Natural killer cell (primary cell): ENCODE results near the gene NEO1. TPM values are rescaled to one million over a fixed set of nuclear protein-coding genes. Genes with fewer than 3 reads are reported as not detected.

Source experiments
- ATAC-seq, 3 donors: fragments of 150-1000 bp in 2 of 3; fragments of 200-7000 bp in 1 of 3; cut with Tn5 transposase; 1 replicate in 1 of 3; 2 replicates in 2 of 3; pipeline ENCODE4 v1.10.0; 2021; ENCODE audit warnings: mild to moderate bottlenecking in 2 of 3, moderate library complexity in 2 of 3
- DNase-seq, 2 donors: peaks; one replicate each; pipeline versions ENCODE4 v3.0.0 to v3.0.0-alpha.2; 2013 to 2021; ENCODE audit warnings: mixed read lengths in 1 of 2
- H3K27ac ChIP-seq: one replicate; pipeline ENCODE4 v1.5.1; 2013; ENCODE audit warnings: mild to moderate bottlenecking, low read length
- H3K27me3 ChIP-seq: one replicate; pipeline ENCODE4 v1.6.1; 2013; ENCODE audit warnings: low read length; ENCODE audit not compliant: control insufficient read depth, insufficient read depth
- H3K36me3 ChIP-seq: one replicate; pipeline ENCODE4 v1.6.1; 2013; ENCODE audit warnings: low read length; ENCODE audit not compliant: control insufficient read depth, insufficient read depth
- H3K4me1 ChIP-seq: one replicate; pipeline ENCODE4 v1.6.1; 2013; ENCODE audit warnings: low read length; ENCODE audit not compliant: control insufficient read depth, insufficient read depth
- H3K4me3 ChIP-seq: one replicate; pipeline ENCODE4 v1.5.1; 2013; ENCODE audit warnings: low read length
- H3K9me3 ChIP-seq: one replicate; pipeline ENCODE4 v1.6.1; 2013; ENCODE audit warnings: low read length; ENCODE audit not compliant: control insufficient read depth, insufficient read depth
- H3K27ac Mint-ChIP-seq, 2 donors: one replicate each; pipeline ENCODE4 v1.8.0; 2022; ENCODE audit warnings: mild to moderate bottlenecking in 2 of 2, mixed read lengths in 2 of 2, moderate library complexity in 1 of 2
- H3K27me3 Mint-ChIP-seq, 2 donors: one replicate each; pipeline ENCODE4 v1.8.0; 2022; ENCODE audit warnings: low read depth in 2 of 2, mixed read lengths in 2 of 2
- H3K36me3 Mint-ChIP-seq: one replicate; pipeline ENCODE4 v1.8.0; 2022; ENCODE audit warnings: mixed read lengths
- H3K4me1 Mint-ChIP-seq, 2 donors: one replicate each; pipeline ENCODE4 v1.8.0; 2022; ENCODE audit warnings: mixed read lengths in 2 of 2
- H3K4me3 Mint-ChIP-seq: one replicate; pipeline ENCODE4 v1.8.0; 2022; ENCODE audit warnings: mild to moderate bottlenecking, moderate library complexity, mixed read lengths
- H3K9me3 Mint-ChIP-seq, 2 donors: one replicate each; pipeline ENCODE4 v1.8.0; 2022; ENCODE audit warnings: mixed read lengths in 2 of 2
- CTCF ChIP-seq: fragments of 200-600 bp; IDR thresholded peaks from one replicate; pipeline ENCODE4 v1.8.0; 2022; ENCODE audit warnings: antibody characterized with exemption
- WGBS: methylation state at CpG from one replicate; pipeline ENCODE4 v1.1.7; 2013; ENCODE audit warnings: missing lambda C conversion rate; ENCODE audit not compliant: insufficient coverage; 5-methylcytosine and 5-hydroxymethylcytosine counted together
- intact Hi-C: fragments of 100-400 bp; cut with micrococcal nuclease; formaldehyde crosslinking; loops from one replicate; pipeline ENCODE4 v1.14.2; 2022
- total RNA-seq, 4 donors: library from RNA; stranded (reverse); fragments of 120-200 nt in 1 of 4; gene quantifications; one replicate each; pipeline versions ENCODE4 v1.2.3 to v1.2.4, GENCODE V29; 2013 to 2022

Gene NEO1
- total RNA-seq, 3 donors from 2014 or later (not counting 1 experiment from before 2014, with no cell fraction given) = 16.3 to 19.0 (median 17.4) TPM

GRCh38 chr15:73340502-73341192, 288.4 kb downstream of the NEO1 start:
- no peaks in the 10 kb centered on the region for H3K27me3 ChIP-seq
- no peaks in the 10 kb centered on the region for H3K9me3 ChIP-seq
- H3K27ac ChIP-seq = no peak overlapping the region
- DNase-seq = no peak
- no peak overlapping the region for H3K27ac Mint-ChIP-seq
- no peak overlapping the region for H3K4me3 Mint-ChIP-seq
- no peak for TF ChIP-seq CTCF
- H3K4me3 ChIP-seq = no peak overlapping the region
- no peaks in the 10 kb centered on the region for H3K4me1 ChIP-seq
- no peaks in the 10 kb centered on the region for H3K36me3 ChIP-seq
- no peaks in the 10 kb centered on the region for H3K36me3 Mint-ChIP-seq
- intact Hi-C loops = no loop called here
- no peaks in the 10 kb centered on the region for H3K4me1 Mint-ChIP-seq
- ATAC-seq = no peak
- 88% methylated on average over 9 of the region's 9 CpGs for WGBS
- H3K27me3 Mint-ChIP-seq = peaks cover 10% of the 10 kb centered on the region in 2 donors
- no peaks in the 10 kb centered on the region for H3K9me3 Mint-ChIP-seq

- H3K4me1 Mint-ChIP-seq = no peaks in the 10 kb centered on the region
- no peaks in the 10 kb centered on the region for H3K9me3 Mint-ChIP-seq
- DNase-seq (no peak), ATAC-seq (no peak)
- TF ChIP-seq CTCF = no peak
- 89% methylated on average over 14 of the region's 14 CpGs for WGBS
- no peak overlapping the region for H3K27ac ChIP-seq
- intact Hi-C loops = no loop called here
- no peak overlapping the region for H3K27ac Mint-ChIP-seq
- H3K4me3 Mint-ChIP-seq = no peak overlapping the region
- no peaks in the 10 kb centered on the region for H3K36me3 Mint-ChIP-seq
- no peaks in the 10 kb centered on the region for H3K36me3 ChIP-seq
- H3K27me3 Mint-ChIP-seq = peaks cover 3 to 4% of the 10 kb centered on the region in 2 donors
- no peak overlapping the region for H3K4me3 ChIP-seq
- no peaks in the 10 kb centered on the region for H3K4me1 ChIP-seq
- H3K27me3 ChIP-seq = no peaks in the 10 kb centered on the region
- no peaks in the 10 kb centered on the region for H3K9me3 ChIP-seq
These were observed 289.8 kb downstream of the NEO1 start for GRCh38 chr15:73341886-73342600.

- no peak overlapping the region for H3K27ac Mint-ChIP-seq
- WGBS = 87% methylated on average over 3 of the region's 3 CpGs
- no peak for ATAC-seq
These were observed 291.8 kb downstream of the NEO1 start for GRCh38 chr15:73344056-73344455.

More at GRCh38 chr15:73344056-73344455, 291.8 kb downstream of the NEO1 start:
- Histone ChIP-seq H3K27ac (no peak overlapping the region), H3K27me3 (no peaks in the 10 kb centered on the region), H3K4me1 (no peaks in the 10 kb centered on the region), H3K36me3 (no peaks in the 10 kb centered on the region), H3K4me3 (no peak overlapping the region), H3K9me3 (peaks cover 3% of the 10 kb centered on the region)
- H3K27me3 Mint-ChIP-seq = peaks cover 0 to 7% of the 10 kb centered on the region in 2 donors
- no peak overlapping the region for H3K4me3 Mint-ChIP-seq
- no peak for TF ChIP-seq CTCF
- no peaks in the 10 kb centered on the region for H3K4me1 Mint-ChIP-seq
- no peaks in the 10 kb centered on the region for H3K9me3 Mint-ChIP-seq
- no peaks in the 10 kb centered on the region for H3K36me3 Mint-ChIP-seq
- intact Hi-C loops = no loop called here
- DNase-seq = no peak
